ENCODE measurements around the gene ANKZF1.

Gene ANKZF1

GRCh38 chr2:219269362-219270054 lies 39.9 kb downstream of the ANKZF1 start:
- no peak overlapping the region for H3K4me3 ChIP-seq (ENCODE audit: low read depth, low read length)
- no peak for TF ChIP-seq CTCF (IDR thresholded peaks at IDR 0.05; ENCODE audit: low read depth, low read length, missing control alignments)
- no peak for DNase-seq
- in situ Hi-C loops (cut with HindIII; ENCODE audit: low pct_ligation_motif_present, low sequenced_read_pairs), result no loop called here
- H3K36me3 ChIP-seq (replicated peaks), result no peaks in the 10 kb centered on the region
- H3K27me3 ChIP-seq (replicated peaks), result no peaks in the 10 kb centered on the region
- no peak overlapping the region for H3K27ac ChIP-seq

- in situ Hi-C loops (cut with HindIII; ENCODE audit: low pct_ligation_motif_present, low sequenced_read_pairs), result no loop called here
- no peak overlapping the region for H3K4me3 ChIP-seq (ENCODE audit: low read depth, low read length)
- H3K36me3 ChIP-seq (replicated peaks), result no peaks in the 10 kb centered on the region
- no peak for DNase-seq
- no peaks in the 10 kb centered on the region for H3K27me3 ChIP-seq (replicated peaks)
- no peak overlapping the region for H3K27ac ChIP-seq
- TF ChIP-seq CTCF (IDR thresholded peaks at IDR 0.05; ENCODE audit: low read depth, low read length, missing control alignments), result no peak
Measured at GRCh38 chr2:219270055-219270372, 40.4 kb downstream of the ANKZF1 start.

- H3K27me3 ChIP-seq (replicated peaks), result no peaks in the 10 kb centered on the region
Measured at GRCh38 chr2:219271021-219271420, 41.4 kb downstream of the ANKZF1 start.

GRCh38 chr2:219272356-219272755 lies 42.8 kb downstream of the ANKZF1 start:
- Histone ChIP-seq H3K27ac (no peak overlapping the region), H3K4me3 (ENCODE audit: low read depth, low read length) (no peak overlapping the region), H3K36me3 (replicated peaks) (no peaks in the 10 kb centered on the region), H3K27me3 (replicated peaks) (no peaks in the 10 kb centered on the region)
- in situ Hi-C loops (cut with HindIII; ENCODE audit: low pct_ligation_motif_present, low sequenced_read_pairs), result no loop called here
- TF ChIP-seq CTCF (IDR thresholded peaks at IDR 0.05; ENCODE audit: low read depth, low read length, missing control alignments), result no peak
- DNase-seq, result no peak

More at GRCh38 chr2:219271021-219271420, 41.4 kb downstream of the ANKZF1 start:
- no peak for DNase-seq
- no peak for TF ChIP-seq CTCF (IDR thresholded peaks at IDR 0.05; ENCODE audit: low read depth, low read length, missing control alignments)
- H3K4me3 ChIP-seq (ENCODE audit: low read depth, low read length), result no peak overlapping the region
- H3K27ac ChIP-seq, result no peak overlapping the region
- in situ Hi-C loops (cut with HindIII; ENCODE audit: low pct_ligation_motif_present, low sequenced_read_pairs), result no loop called here
- H3K36me3 ChIP-seq (replicated peaks), result no peaks in the 10 kb centered on the region

GRCh38 chr2:219272995-219273394 lies 43.4 kb downstream of the ANKZF1 start:
- Histone ChIP-seq H3K4me3 (ENCODE audit: low read depth, low read length) (no peak overlapping the region), H3K27me3 (replicated peaks) (no peaks in the 10 kb centered on the region), H3K27ac (no peak overlapping the region), H3K36me3 (replicated peaks) (no peaks in the 10 kb centered on the region)
- DNase-seq, result no peak
- no peak for TF ChIP-seq CTCF (IDR thresholded peaks at IDR 0.05; ENCODE audit: low read depth, low read length, missing control alignments)
- in situ Hi-C loops (cut with HindIII; ENCODE audit: low pct_ligation_motif_present, low sequenced_read_pairs), result no loop called here

GRCh38 chr2:219273937-219274336 lies 44.3 kb downstream of the ANKZF1 start:
- TF ChIP-seq CTCF (IDR thresholded peaks at IDR 0.05; ENCODE audit: low read depth, low read length, missing control alignments), result no peak
- Histone ChIP-seq H3K27me3 (replicated peaks) (no peaks in the 10 kb centered on the region), H3K4me3 (ENCODE audit: low read depth, low read length) (no peak overlapping the region), H3K27ac (no peak overlapping the region), H3K36me3 (replicated peaks) (no peaks in the 10 kb centered on the region)
- no peak for DNase-seq
- in situ Hi-C loops (cut with HindIII; ENCODE audit: low pct_ligation_motif_present, low sequenced_read_pairs), result no loop called here
